ENCODE data around the gene EPB41L2. TPM values are rescaled to one million over a fixed set of nuclear protein-coding genes. Genes with fewer than 3 reads are reported as not detected.
"Not testable (repeated sequence)": the region's sequence is repeated elsewhere in the genome, so short reads cannot be mapped to it uniquely, and the experiment has no call there.

EPB41L2 gene
- total RNA-seq, 4 donors from 2014 or later = 190 to 321 (median 265) TPM

DNA sequence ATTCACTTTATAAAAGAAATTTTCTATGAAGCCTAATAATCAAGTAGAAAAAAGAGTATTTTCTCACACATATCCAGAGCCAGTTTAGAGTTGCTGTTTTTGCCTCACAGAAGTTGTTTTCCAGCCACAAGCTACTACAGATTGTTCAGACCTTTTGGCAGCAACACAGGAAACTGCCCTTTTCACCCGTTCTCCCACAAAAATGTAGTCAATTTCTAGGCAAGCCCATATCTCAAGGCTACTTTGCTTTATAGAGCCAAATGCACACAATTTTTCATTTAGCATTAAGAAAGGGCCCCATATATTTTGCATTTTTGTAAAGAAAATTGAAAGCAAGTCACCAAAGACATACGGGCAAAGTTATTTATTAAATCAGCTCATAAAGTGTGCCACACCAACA lies 49.5 kb downstream of the EPB41L2 start:
- peak in 1 of 2 donors; percentile 47 for DNase-seq (ENCODE audit: low spot score in 2 of 2)
- Histone ChIP-seq H3K27ac (peak overlapping the region; percentile 43 to 86 (median 72)), H3K27me3 (no peaks in the 10 kb centered on the region), H3K4me1 (peaks cover 2 to 77% (median 32%) of the 10 kb centered on the region in 4 donors), H3K36me3 (peaks cover 0 to under 1% (median 0%) of the 10 kb centered on the region in 3 donors), H3K9me3 (no peaks in the 10 kb centered on the region), H3K4me3 (peak overlapping the region in 1 of 4 donors; percentile 31)
- TF ChIP-seq POLR2A (IDR thresholded peaks at IDR 0.05) = no peak
- peak; percentile 45 to 75 for TF ChIP-seq EP300 (IDR thresholded peaks at IDR 0.05)
- WGBS, 2 donors = 2 to 3% methylated on average over 2 of the region's 2 CpGs

DNA sequence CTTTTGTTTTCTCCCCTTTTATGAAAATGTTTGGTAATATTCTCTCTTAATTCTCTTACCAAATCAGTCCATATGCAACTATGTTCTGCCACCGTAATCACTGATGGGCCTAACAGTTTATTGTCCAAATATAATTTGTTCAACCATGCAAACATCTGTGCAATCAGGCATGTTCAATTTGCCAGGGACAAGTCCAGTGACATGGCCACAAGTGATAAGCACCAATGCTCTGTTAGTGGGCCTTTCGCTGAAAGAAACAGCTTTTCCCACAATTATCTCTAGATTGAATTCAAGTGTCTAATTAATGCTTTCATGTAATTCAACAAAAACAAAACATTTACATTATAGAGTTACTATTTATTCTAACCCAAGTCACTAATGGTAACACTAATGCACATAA lies 53.3 kb downstream of the EPB41L2 start:
- TF ChIP-seq, protein P1, sequence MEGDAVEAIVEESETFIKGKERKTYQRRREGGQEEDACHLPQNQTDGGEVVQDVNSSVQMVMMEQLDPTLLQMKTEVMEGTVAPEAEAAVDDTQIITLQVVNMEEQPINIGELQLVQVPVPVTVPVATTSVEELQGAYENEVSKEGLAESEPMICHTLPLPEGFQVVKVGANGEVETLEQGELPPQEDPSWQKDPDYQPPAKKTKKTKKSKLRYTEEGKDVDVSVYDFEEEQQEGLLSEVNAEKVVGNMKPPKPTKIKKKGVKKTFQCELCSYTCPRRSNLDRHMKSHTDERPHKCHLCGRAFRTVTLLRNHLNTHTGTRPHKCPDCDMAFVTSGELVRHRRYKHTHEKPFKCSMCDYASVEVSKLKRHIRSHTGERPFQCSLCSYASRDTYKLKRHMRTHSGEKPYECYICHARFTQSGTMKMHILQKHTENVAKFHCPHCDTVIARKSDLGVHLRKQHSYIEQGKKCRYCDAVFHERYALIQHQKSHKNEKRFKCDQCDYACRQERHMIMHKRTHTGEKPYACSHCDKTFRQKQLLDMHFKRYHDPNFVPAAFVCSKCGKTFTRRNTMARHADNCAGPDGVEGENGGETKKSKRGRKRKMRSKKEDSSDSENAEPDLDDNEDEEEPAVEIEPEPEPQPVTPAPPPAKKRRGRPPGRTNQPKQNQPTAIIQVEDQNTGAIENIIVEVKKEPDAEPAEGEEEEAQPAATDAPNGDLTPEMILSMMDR (IDR thresholded peaks at IDR 0.05) = no peak
- TF ChIP-seq EP300 (IDR thresholded peaks at IDR 0.05) = no peak
- TF ChIP-seq POLR2A (IDR thresholded peaks at IDR 0.05) = no peak
- no peaks in the 10 kb centered on the region for H3K27me3 ChIP-seq
- H3K27ac ChIP-seq = no peak overlapping the region
- 94 to 100% methylated on average over 2 of the region's 2 CpGs for WGBS, 2 donors
- H3K36me3 ChIP-seq = peaks cover 0 to 16% (median 0%) of the 10 kb centered on the region in 3 donors
- H3K4me1 ChIP-seq = peaks cover 0 to 56% (median 18%) of the 10 kb centered on the region in 4 donors
- DNase-seq (ENCODE audit: low spot score in 2 of 2) = no peak
- H3K4me3 ChIP-seq = no peak overlapping the region
- H3K9me3 ChIP-seq = peaks cover 0 to 24% (median 4%) of the 10 kb centered on the region in 4 donors

DNA sequence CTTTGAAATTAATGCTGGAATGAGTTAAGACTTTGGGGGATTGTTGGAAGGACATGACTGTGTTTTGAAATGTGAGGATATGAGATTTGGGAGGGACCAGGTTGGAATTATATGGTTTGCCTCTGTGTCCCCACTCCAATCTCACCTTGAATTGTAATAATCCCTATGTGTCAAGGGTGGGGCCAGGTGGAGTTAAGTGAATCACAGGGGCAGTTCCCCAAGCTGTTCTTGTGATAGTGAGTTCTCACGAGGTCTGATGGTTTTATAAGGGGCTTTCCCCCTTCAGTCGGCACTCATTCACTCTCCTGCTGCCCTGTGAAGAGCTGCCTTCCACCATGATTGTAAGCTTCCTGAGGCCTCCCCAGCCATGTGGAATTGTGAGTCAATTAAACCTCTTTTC lies 54.1 kb downstream of the EPB41L2 start:
- H3K4me3 ChIP-seq; DNase-seq (ENCODE audit: low spot score in 2 of 2); H3K27ac ChIP-seq; H3K27me3 ChIP-seq: not testable (repeated sequence)
- 82 to 97% methylated on average over 2 of the region's 2 CpGs for WGBS, 2 donors
- H3K9me3 ChIP-seq = peaks cover 0 to 24% (median 4%) of the 10 kb centered on the region in 4 donors
- peaks cover 0 to 16% (median 0%) of the 10 kb centered on the region in 3 donors for H3K36me3 ChIP-seq
- peaks cover 0 to 56% (median 16%) of the 10 kb centered on the region in 4 donors for H3K4me1 ChIP-seq

DNA sequence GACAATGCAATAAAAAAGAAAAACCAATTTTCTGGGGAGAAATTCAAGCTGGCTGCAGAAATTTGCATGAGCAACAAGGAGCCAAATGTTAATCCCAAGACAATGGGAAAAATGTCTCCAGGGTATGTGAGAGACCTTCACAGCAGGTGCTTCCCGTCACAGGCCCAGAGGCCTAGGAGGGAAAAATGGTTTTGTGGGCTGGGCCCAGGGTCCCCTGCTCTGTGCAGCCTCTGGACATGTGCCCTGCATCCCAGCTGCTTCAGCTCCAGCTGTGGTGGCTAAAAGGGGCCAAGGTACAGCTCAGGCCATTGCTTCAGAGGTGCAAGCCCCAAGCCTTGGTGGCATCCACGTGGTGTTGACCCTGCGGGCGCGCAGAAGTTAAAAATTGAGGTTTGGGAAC lies 55.1 kb downstream of the EPB41L2 start:
- 90 to 93% methylated on average over 5 of the region's 5 CpGs for WGBS, 2 donors
- H3K27me3 ChIP-seq; DNase-seq (ENCODE audit: low spot score in 2 of 2); H3K4me3 ChIP-seq; H3K27ac ChIP-seq: not testable (repeated sequence)
- Histone ChIP-seq H3K36me3 (peaks cover 0 to 16% (median 0%) of the 10 kb centered on the region in 3 donors), H3K9me3 (peaks cover 0 to 24% (median 4%) of the 10 kb centered on the region in 4 donors), H3K4me1 (peaks cover 0 to 56% (median 10%) of the 10 kb centered on the region in 4 donors)

DNA sequence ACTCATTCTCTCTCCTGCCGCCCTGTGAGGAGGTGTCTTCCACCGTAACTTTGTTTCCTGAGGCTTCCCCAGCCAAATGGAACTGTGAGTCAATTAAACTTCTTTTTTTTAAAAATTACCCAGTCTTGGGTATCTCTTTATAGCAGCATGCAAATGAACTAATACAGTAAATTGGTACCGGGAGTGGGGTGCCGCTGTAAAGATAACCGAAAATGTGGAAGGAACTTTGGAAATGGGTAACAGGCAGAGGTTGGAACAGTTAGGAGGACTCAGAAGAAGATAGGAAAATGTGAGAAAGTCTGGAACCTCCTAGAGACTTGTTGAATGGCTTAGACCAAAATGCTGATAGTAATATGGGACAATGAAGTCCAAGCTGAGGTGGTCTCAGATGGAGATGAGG lies 55.8 kb downstream of the EPB41L2 start:
- Histone ChIP-seq H3K4me1 (peaks cover 0 to 56% (median 7%) of the 10 kb centered on the region in 4 donors), H3K36me3 (peaks cover 0 to 16% (median 0%) of the 10 kb centered on the region in 3 donors), H3K27me3 (no peaks in the 10 kb centered on the region), H3K4me3 (no peak overlapping the region), H3K27ac (no peak overlapping the region), H3K9me3 (peaks cover 0 to 24% (median 4%) of the 10 kb centered on the region in 4 donors)
- WGBS, 2 donors = 99% methylated on average over 5 of the region's 5 CpGs
- no peak for DNase-seq (ENCODE audit: low spot score in 2 of 2)
- TF ChIP-seq EP300 (IDR thresholded peaks at IDR 0.05) (no peak), POLR2A (IDR thresholded peaks at IDR 0.05) (no peak)
- TF ChIP-seq, protein P1 (IDR thresholded peaks at IDR 0.05) = no peak

DNA sequence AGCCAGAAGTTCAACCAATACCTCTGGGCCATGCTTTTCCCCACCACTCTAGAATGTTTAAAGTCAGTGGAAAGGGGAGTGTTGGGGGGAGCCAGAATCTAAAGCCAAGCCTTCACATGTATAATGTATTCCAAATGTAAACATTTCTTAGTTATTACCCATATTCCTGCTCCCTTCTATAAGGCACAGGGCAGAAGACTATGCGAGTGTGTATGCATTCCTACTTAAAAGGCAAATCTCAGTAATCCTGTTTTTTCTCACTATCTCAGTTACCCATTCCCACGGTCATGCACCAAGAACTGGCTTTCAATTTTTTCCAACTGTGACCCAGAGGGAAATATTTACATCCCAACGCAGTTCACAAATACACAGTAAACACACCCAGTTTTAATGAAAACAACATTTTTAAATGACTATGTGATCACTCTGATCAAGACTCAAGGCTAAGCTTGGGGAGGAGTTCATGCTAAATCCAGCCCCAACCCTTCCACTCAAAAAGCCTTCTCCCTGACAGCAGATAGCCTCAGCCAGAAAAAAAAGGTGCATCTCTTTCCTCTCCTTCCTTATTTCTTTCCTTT lies 57.5 kb downstream of the EPB41L2 start:
- 48 to 67% methylated on average over 3 of the region's 3 CpGs for WGBS, 2 donors
- DNase-seq (ENCODE audit: low spot score in 2 of 2) = no peak
- H3K4me3 ChIP-seq = no peak overlapping the region
- peaks cover 0 to 24% (median 4%) of the 10 kb centered on the region in 4 donors for H3K9me3 ChIP-seq
- no peaks in the 10 kb centered on the region for H3K27me3 ChIP-seq
- H3K27ac ChIP-seq = peak overlapping the region in 2 of 4 donors; percentile 83 to 86
- H3K4me1 ChIP-seq = peaks cover 0 to 52% (median 12%) of the 10 kb centered on the region in 4 donors
- TF ChIP-seq, protein P1 (IDR thresholded peaks at IDR 0.05) = no peak
- TF ChIP-seq POLR2A (IDR thresholded peaks at IDR 0.05) (no peak), EP300 (IDR thresholded peaks at IDR 0.05) (no peak)
- H3K36me3 ChIP-seq = peaks cover 0 to 16% (median 0%) of the 10 kb centered on the region in 3 donors
